ENCODE measurements around the gene FAM204A. TPM values are rescaled to one million over a fixed set of nuclear protein-coding genes. Genes with fewer than 3 reads are reported as not detected.
A peak's percentile ranks its signal among the peaks of the same experiment; 100 is the strongest.

The FAM204A gene
- total RNA-seq, 6 experiments from 2014 or later: 50.8 to 69.4 (median 60.6) TPM

GRCh38 chr10:118276204-118276603, 65.9 kb downstream of the FAM204A start:
- H3K36me3 Mint-ChIP-seq (ENCODE audit: low read depth): no peaks in the 10 kb centered on the region
- no peaks in the 10 kb centered on the region for H3K9me3 Mint-ChIP-seq
- H3K4me1 Mint-ChIP-seq (ENCODE audit: low read depth): peaks cover 7% of the 10 kb centered on the region
- no peak for TF ChIP-seq CTCF (IDR thresholded peaks at IDR 0.05)
- DNase-seq: no peak
- 0 out of 2 replicates have a peak, but pooled peaks cover 3% of the 10 kb centered on the region for H3K27me3 Mint-ChIP-seq (ENCODE audit: insufficient read depth)
- H3K27ac Mint-ChIP-seq: no peak overlapping the region
- no peak overlapping the region for H3K4me3 Mint-ChIP-seq

GRCh38 chr10:118273662-118274061, 68.5 kb downstream of the FAM204A start:
- no peak overlapping the region for H3K27ac Mint-ChIP-seq
- peaks cover 7% of the 10 kb centered on the region for H3K4me1 Mint-ChIP-seq (ENCODE audit: low read depth)
- H3K9me3 Mint-ChIP-seq: no peaks in the 10 kb centered on the region
- H3K4me3 Mint-ChIP-seq: no peak overlapping the region
- DNase-seq: no peak
- no peak for TF ChIP-seq CTCF (IDR thresholded peaks at IDR 0.05)
- H3K27me3 Mint-ChIP-seq (ENCODE audit: insufficient read depth): 0 out of 2 replicates have a peak, but pooled peaks cover 6% of the 10 kb centered on the region
- no peaks in the 10 kb centered on the region for H3K36me3 Mint-ChIP-seq (ENCODE audit: low read depth)

- DNase-seq: no peak
- no peak for TF ChIP-seq CTCF (IDR thresholded peaks at IDR 0.05)
- Mint-ChIP-seq H3K4me1 (ENCODE audit: low read depth) (peaks cover 7% of the 10 kb centered on the region), H3K9me3 (no peaks in the 10 kb centered on the region), H3K36me3 (ENCODE audit: low read depth) (no peaks in the 10 kb centered on the region), H3K27me3 (ENCODE audit: insufficient read depth) (0 out of 2 replicates have a peak, but pooled peaks cover 6% of the 10 kb centered on the region), H3K27ac (no peak overlapping the region), H3K4me3 (no peak overlapping the region)
Observed at GRCh38 chr10:118272767-118273166, 69.4 kb downstream of the FAM204A start.

GRCh38 chr10:118272149-118272721, 69.9 kb downstream of the FAM204A start:
- H3K9me3 Mint-ChIP-seq: no peaks in the 10 kb centered on the region
- no peak for DNase-seq
- no peak overlapping the region for H3K27ac Mint-ChIP-seq
- no peaks in the 10 kb centered on the region for H3K36me3 Mint-ChIP-seq (ENCODE audit: low read depth)
- peak overlapping the region; percentile 69 for H3K4me3 Mint-ChIP-seq
- H3K27me3 Mint-ChIP-seq (ENCODE audit: insufficient read depth): 0 out of 2 replicates have a peak, but pooled peaks cover 6% of the 10 kb centered on the region
- TF ChIP-seq CTCF (IDR thresholded peaks at IDR 0.05): no peak
- peaks cover 7% of the 10 kb centered on the region for H3K4me1 Mint-ChIP-seq (ENCODE audit: low read depth)

- no peak for DNase-seq
- Mint-ChIP-seq H3K4me1 (ENCODE audit: low read depth) (peaks cover 7% of the 10 kb centered on the region), H3K36me3 (ENCODE audit: low read depth) (no peaks in the 10 kb centered on the region), H3K9me3 (no peaks in the 10 kb centered on the region), H3K27me3 (ENCODE audit: insufficient read depth) (0 out of 2 replicates have a peak, but pooled peaks cover 6% of the 10 kb centered on the region), H3K4me3 (peak overlapping the region; percentile 69), H3K27ac (no peak overlapping the region)
- no peak for TF ChIP-seq CTCF (IDR thresholded peaks at IDR 0.05)
Observed at GRCh38 chr10:118271671-118272070, 70.5 kb downstream of the FAM204A start.
